SU-DHL-6 (cell line): ENCODE data around the gene SMIM41.

Experiments used
- EZH2phosphoT487 ChIP-seq: fragments of 200-600 bp; sonication (generic), shearing (Covaris generic); conservative IDR thresholded peaks from 2 replicates; pipeline ENCODE4 v1.6.1; 2018; ENCODE audit warnings: mild to moderate bottlenecking, antibody characterized with exemption, low read length, moderate library complexity, mixed read lengths
- TF ChIP-seq, protein P1 (sequence below): fragments of 200-600 bp; sonication (generic); IDR thresholded peaks from one replicate; pipeline ENCODE4 v1.5.1; 2017; ENCODE audit warnings: antibody characterized with exemption, mild to moderate bottlenecking, low read length, moderate library complexity; ENCODE audit not compliant: insufficient read depth, poor library complexity, severe bottlenecking

GRCh38 chr12:52142431-52142830, 62.9 kb downstream of the SMIM41 start:
- TF ChIP-seq, protein P1, sequence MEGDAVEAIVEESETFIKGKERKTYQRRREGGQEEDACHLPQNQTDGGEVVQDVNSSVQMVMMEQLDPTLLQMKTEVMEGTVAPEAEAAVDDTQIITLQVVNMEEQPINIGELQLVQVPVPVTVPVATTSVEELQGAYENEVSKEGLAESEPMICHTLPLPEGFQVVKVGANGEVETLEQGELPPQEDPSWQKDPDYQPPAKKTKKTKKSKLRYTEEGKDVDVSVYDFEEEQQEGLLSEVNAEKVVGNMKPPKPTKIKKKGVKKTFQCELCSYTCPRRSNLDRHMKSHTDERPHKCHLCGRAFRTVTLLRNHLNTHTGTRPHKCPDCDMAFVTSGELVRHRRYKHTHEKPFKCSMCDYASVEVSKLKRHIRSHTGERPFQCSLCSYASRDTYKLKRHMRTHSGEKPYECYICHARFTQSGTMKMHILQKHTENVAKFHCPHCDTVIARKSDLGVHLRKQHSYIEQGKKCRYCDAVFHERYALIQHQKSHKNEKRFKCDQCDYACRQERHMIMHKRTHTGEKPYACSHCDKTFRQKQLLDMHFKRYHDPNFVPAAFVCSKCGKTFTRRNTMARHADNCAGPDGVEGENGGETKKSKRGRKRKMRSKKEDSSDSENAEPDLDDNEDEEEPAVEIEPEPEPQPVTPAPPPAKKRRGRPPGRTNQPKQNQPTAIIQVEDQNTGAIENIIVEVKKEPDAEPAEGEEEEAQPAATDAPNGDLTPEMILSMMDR, result no peak
- TF ChIP-seq EZH2phosphoT487, result no peak
